ENCODE data around the gene ACADS. TPM values are rescaled to one million over a fixed set of nuclear protein-coding genes. Genes with fewer than 3 reads are reported as not detected.

ACADS gene
- total RNA-seq, 2 experiments from 2014 or later: 11.4 to 13.4 TPM

GRCh38 chr12:120734210-120734609 lies 8.6 kb downstream of the ACADS start:
- DNase-seq: no peak
- Mint-ChIP-seq H3K27me3 (no peaks in the 10 kb centered on the region), H3K4me3 (no peak overlapping the region), H3K9me3 (no peaks in the 10 kb centered on the region), H3K27ac (no peak overlapping the region), H3K36me3 (peaks cover 13% of the 10 kb centered on the region), H3K4me1 (no peaks in the 10 kb centered on the region)

DNA sequence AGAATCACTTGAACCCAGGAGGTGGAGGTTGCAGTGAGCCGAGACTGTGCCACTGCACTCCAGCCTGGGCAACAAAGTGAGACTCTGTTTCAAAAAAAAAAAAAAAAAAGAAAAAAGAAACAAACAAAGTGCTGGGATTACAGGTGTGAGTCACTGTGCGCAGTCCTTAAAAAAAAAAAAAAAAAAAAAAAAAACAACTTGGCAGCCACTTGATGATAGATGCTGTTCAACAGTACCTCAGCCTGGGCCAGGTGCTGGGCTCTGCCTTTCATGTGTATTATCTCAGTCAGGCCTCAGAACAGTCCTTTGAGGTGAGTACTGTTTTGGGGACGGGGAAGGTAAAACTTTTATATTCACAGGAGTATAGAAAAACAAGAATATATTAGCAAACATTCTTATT lies 9.6 kb downstream of the ACADS start:
- Mint-ChIP-seq H3K36me3 (peaks cover 7% of the 10 kb centered on the region), H3K4me1 (no peaks in the 10 kb centered on the region), H3K27ac (no peak overlapping the region), H3K27me3 (no peaks in the 10 kb centered on the region), H3K9me3 (no peaks in the 10 kb centered on the region), H3K4me3 (no peak overlapping the region)
- DNase-seq: no peak

- Mint-ChIP-seq H3K27me3 (no peaks in the 10 kb centered on the region), H3K36me3 (peaks cover 2% of the 10 kb centered on the region), H3K4me3 (no peak overlapping the region), H3K27ac (no peak overlapping the region), H3K9me3 (no peaks in the 10 kb centered on the region), H3K4me1 (no peaks in the 10 kb centered on the region)
- no peak for DNase-seq
These were observed 11.0 kb downstream of the ACADS start for GRCh38 chr12:120736404-120737331.

- Mint-ChIP-seq H3K27ac (no peak overlapping the region), H3K4me3 (no peak overlapping the region), H3K4me1 (no peaks in the 10 kb centered on the region), H3K9me3 (no peaks in the 10 kb centered on the region), H3K27me3 (no peaks in the 10 kb centered on the region), H3K36me3 (no peaks in the 10 kb centered on the region)
- DNase-seq: no peak
These were observed 12.1 kb downstream of the ACADS start for GRCh38 chr12:120737557-120738251.

- no peaks in the 10 kb centered on the region for H3K9me3 Mint-ChIP-seq
- H3K4me3 Mint-ChIP-seq: no peak overlapping the region
- DNase-seq: no peak
- H3K4me1 Mint-ChIP-seq: no peaks in the 10 kb centered on the region
- H3K27me3 Mint-ChIP-seq: no peaks in the 10 kb centered on the region
- no peaks in the 10 kb centered on the region for H3K36me3 Mint-ChIP-seq
- no peak overlapping the region for H3K27ac Mint-ChIP-seq
These were observed 12.8 kb downstream of the ACADS start for GRCh38 chr12:120738252-120739030.

DNA sequence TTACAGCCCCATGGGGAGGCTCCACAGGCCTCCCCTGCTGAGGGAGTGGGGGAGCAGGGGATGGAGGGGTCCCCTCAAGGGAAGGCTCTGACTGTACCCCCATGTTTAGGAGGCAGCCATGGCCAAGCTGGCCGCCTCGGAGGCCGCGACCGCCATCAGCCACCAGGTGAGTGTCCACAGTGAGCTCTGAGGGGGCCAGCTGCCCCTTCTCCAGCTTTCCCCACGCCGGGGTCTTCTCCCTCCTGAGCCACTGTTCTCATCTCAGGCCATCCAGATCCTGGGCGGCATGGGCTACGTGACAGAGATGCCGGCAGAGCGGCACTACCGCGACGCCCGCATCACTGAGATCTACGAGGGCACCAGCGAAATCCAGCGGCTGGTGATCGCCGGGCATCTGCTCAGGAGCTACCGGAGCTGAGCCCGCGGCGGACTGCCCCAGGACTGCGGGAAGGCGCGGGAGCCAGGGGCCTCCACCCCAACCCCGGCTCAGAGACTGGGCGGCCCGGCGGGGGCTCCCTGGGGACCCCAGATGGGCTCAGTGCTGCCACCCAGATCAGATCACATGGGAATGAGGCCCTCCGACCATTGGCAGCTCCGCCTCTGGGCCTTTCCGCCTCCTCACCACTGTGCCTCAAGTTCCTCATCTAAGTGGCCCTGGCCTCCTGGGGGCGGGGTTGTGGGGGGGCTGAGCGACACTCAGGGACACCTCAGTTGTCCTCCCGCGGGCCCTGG lies 13.6 kb downstream of the ACADS start:
- Mint-ChIP-seq H3K4me1 (no peaks in the 10 kb centered on the region), H3K36me3 (no peaks in the 10 kb centered on the region), H3K4me3 (no peak overlapping the region), H3K27me3 (no peaks in the 10 kb centered on the region), H3K9me3 (no peaks in the 10 kb centered on the region), H3K27ac (no peak overlapping the region)
- no peak for DNase-seq

DNA sequence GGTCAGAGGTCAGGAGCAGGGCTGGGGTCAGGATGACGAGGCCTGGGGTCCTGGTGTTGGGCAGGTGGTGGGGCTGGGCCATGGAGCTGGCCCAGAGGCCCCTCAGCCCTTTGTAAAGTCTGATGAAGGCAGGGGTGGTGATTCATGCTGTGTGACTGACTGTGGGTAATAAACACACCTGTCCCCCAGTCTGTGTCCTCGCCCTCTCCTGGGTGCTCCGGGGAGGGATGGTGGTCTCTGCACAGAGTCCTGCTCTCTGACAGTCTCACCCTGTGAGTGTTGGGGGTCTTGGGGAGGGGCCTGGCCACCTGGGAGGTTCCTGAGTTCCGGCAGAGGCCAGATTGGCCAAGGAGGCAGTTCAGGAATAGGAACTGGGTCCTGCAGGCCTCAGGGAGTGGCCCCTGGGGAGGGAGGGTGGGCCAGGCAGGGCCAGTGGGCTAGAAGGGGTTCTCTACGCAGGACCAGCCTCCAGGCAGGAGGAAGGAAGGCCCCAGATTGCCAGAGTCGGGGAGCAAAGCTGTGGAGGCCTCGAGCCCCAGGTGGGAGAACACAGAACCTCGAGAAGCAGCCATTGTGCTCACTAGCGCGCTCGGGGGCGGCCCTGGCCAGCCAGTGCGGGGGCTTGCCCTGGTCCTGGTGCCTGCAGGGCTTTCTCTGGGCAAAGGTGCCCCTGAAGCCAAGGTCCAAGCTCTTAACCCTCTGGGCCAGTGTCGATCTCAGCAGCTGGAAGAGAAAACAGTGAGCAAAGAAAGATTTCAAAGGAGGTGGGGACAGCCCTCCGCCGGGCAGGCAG lies 14.4 kb downstream of the ACADS start:
- Mint-ChIP-seq H3K27me3 (no peaks in the 10 kb centered on the region), H3K36me3 (no peaks in the 10 kb centered on the region), H3K4me3 (no peak overlapping the region), H3K4me1 (no peaks in the 10 kb centered on the region), H3K9me3 (no peaks in the 10 kb centered on the region), H3K27ac (no peak overlapping the region)
- no peak for DNase-seq

DNA sequence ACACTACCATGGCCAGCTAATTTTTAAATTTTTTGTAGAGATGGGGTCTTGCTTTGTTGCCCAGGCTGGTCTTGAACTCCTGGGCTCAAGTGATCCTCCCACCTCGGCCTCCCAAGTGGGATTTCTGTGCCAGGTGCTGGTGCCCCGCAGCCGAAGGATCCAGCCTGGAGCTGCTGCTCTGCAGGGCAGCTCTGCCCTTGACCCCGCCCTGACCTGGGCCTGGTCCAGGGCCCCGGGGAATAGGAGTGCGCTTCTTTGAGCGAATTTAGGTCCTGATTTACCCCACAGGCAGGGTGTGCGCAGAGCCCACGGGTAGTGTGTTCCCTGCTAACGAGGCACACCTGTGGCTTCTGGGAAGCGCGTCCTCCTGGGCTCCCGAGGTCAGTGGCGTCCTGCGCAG lies 15.2 kb downstream of the ACADS start:
- H3K36me3 Mint-ChIP-seq: no peaks in the 10 kb centered on the region
- no peaks in the 10 kb centered on the region for H3K27me3 Mint-ChIP-seq
- no peaks in the 10 kb centered on the region for H3K9me3 Mint-ChIP-seq
- no peak for DNase-seq
- no peak overlapping the region for H3K4me3 Mint-ChIP-seq
- H3K27ac Mint-ChIP-seq: no peak overlapping the region
- H3K4me1 Mint-ChIP-seq: no peaks in the 10 kb centered on the region

DNA sequence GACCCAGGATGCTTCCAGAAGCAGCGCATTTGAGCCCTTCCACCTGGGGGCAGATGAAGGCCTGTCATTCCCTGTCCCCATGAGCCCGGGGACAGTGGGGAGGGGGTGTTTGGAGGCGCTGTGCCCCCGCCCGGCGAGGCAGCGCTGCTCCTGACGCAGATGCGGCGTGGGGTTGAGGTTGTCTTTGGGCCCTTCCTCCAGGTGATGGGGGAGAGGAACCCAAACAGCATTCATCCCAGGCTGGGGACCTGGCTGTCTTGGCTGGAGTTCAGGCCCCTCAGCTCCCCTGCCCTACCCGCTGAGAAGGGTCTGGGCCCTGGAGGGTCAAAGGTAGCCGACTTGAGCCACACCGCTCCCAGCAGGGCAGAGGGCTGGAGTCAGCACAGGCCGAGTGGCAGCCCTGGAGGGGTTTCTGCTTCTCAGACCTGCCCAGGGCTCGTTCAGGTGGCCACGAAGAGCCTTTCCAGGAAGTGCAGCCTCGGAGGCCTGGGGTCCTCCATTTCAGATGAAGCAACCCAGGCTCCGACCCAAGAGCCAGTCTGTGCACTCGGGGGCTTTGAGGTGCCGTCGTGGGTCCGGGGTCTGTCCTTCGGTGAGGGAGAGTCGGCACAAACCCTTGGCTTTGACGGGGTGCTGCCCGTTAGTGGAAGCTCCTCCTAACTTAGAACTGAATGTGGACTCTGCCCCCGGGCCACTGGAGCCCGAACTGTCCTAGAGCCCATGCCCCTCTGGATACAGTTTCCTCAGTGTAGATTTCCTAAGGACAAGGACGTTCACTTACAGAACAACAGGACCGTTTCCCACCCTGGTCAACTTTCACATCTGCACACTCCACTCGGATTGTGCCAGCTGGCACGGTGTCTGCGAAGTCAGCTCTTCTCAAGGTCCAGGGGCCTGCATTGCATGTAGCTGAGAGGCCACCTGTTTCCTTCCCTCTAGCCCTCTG lies 16.1 kb downstream of the ACADS start:
- no peak for DNase-seq
- Mint-ChIP-seq H3K4me1 (no peaks in the 10 kb centered on the region), H3K36me3 (no peaks in the 10 kb centered on the region), H3K27me3 (no peaks in the 10 kb centered on the region), H3K4me3 (no peak overlapping the region), H3K9me3 (no peaks in the 10 kb centered on the region), H3K27ac (no peak overlapping the region)

- Mint-ChIP-seq H3K27me3 (no peaks in the 10 kb centered on the region), H3K4me1 (no peaks in the 10 kb centered on the region), H3K9me3 (no peaks in the 10 kb centered on the region), H3K4me3 (no peak overlapping the region), H3K36me3 (no peaks in the 10 kb centered on the region), H3K27ac (no peak overlapping the region)
- DNase-seq: no peak
These were observed 19.4 kb downstream of the ACADS start for GRCh38 chr12:120744922-120745493.

DNA sequence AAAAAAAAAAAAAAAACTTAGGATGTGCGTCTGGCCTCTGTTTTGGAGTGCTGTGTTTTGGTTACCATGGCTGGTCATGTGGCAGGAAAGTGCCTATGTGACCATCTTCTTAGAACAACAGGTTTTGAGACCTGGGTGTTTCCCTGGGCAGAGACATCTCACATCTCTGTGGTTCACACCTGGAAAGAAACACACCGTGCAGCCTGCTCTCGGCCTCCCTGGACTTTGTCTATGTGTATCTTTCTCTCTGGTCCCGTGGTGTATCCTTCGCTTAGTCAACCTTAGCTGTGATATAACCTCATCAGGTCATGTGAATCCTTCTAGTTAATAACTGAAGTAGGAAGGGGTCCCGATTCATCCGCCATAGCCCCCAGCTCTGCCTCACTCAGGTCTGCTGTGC lies 22.6 kb downstream of the ACADS start:
- Mint-ChIP-seq H3K4me1 (no peaks in the 10 kb centered on the region), H3K36me3 (no peaks in the 10 kb centered on the region), H3K27ac (no peak overlapping the region), H3K4me3 (no peak overlapping the region), H3K27me3 (peaks cover 5% of the 10 kb centered on the region), H3K9me3 (no peaks in the 10 kb centered on the region)
- DNase-seq: no peak

GRCh38 chr12:120749256-120749655 lies 23.6 kb downstream of the ACADS start:
- H3K9me3 Mint-ChIP-seq: no peaks in the 10 kb centered on the region
- DNase-seq: no peak
- peaks cover 5% of the 10 kb centered on the region for H3K27me3 Mint-ChIP-seq
- H3K4me1 Mint-ChIP-seq: no peaks in the 10 kb centered on the region
- H3K27ac Mint-ChIP-seq: no peak overlapping the region
- H3K4me3 Mint-ChIP-seq: no peak overlapping the region
- no peaks in the 10 kb centered on the region for H3K36me3 Mint-ChIP-seq

DNA sequence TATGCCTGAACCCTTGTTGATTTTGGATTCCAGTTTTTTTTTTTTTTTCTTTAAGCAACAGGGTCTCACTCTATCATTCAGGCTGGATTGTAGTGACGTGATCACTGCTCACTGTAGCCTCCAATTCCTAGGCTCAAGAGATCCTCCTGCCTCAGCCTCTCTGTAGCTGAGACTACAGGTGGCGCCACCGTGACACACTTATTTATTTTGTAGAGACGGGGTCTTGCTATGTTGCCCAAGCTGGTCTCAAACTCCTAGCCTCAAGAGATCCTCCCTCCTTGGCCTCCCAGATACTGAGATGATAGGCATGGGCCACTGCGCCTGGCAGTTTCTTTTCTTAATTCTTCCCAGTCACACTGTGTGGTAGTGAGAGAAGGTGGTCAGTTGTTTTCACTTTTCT lies 25.2 kb downstream of the ACADS start:
- H3K4me3 Mint-ChIP-seq: no peak overlapping the region
- peaks cover 14% of the 10 kb centered on the region for H3K27me3 Mint-ChIP-seq
- DNase-seq: no peak
- H3K27ac Mint-ChIP-seq: no peak overlapping the region
- H3K36me3 Mint-ChIP-seq: no peaks in the 10 kb centered on the region
- peaks cover 4% of the 10 kb centered on the region for H3K4me1 Mint-ChIP-seq
- peaks cover 8% of the 10 kb centered on the region for H3K9me3 Mint-ChIP-seq
